ENCODE measurements around the gene SH3TC1.

Gene SH3TC1

DNA sequence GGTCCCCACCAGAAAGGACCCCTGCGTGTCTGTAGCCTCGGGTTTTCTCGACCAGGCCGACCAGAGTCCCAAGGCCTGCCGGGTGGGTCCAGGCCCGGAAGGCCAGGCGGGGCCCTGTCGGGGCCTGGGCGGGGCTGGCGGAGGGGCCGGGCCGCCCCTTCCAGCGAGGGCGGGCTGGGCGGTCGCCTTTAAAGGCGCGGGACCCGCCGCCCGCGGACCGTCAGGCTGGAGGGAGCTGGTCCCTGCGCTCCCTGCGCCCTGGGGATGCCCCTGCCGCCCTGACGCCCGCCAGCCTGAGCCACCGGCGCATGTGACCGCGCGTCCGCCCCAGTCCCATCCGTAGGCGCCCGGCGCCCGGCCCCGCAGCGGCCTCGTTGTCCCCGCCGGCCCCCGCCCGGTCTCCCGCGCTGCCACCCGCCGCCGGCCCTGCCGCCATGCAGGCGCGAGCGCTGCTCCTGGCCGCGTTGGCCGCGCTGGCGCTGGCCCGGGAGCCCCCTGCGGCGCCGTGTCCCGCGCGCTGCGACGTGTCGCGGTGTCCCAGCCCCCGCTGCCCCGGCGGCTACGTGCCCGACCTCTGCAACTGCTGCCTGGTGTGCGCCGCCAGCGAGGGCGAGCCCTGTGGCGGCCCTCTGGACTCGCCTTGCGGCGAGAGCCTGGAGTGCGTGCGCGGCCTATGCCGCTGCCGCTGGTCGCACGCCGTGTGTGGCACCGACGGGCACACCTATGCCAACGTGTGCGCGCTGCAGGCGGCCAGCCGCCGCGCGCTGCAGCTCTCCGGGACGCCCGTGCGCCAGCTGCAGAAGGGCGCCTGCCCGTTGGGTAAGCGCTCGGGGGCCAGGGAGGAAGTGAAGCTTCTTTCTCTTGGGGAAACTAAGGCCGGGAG, 70.7 kb downstream of the SH3TC1 start, which contains the start of gene HTRA3:
TSS of gene HTRA3 (plus strand) at position 220 of the 883 bp plus-strand sequence. CDS start at position 435, 215 bp downstream.
- Histone ChIP-seq H3K4me3 (peak within 1 kb of the TSS; percentile 40 to 47), H3K9me3 (no peaks in the 10 kb centered on the region), H3K36me3 (no peaks in the 10 kb centered on the region), H3K27me3 (peaks cover 0 to 54% of the 10 kb centered on the region in 2 donors), H3K4me1 (peaks cover 0 to 12% (median 3%) of the 10 kb centered on the region in 4 donors), H3K27ac (no peak within 1 kb of the TSS)
- TF ChIP-seq, protein P1, sequence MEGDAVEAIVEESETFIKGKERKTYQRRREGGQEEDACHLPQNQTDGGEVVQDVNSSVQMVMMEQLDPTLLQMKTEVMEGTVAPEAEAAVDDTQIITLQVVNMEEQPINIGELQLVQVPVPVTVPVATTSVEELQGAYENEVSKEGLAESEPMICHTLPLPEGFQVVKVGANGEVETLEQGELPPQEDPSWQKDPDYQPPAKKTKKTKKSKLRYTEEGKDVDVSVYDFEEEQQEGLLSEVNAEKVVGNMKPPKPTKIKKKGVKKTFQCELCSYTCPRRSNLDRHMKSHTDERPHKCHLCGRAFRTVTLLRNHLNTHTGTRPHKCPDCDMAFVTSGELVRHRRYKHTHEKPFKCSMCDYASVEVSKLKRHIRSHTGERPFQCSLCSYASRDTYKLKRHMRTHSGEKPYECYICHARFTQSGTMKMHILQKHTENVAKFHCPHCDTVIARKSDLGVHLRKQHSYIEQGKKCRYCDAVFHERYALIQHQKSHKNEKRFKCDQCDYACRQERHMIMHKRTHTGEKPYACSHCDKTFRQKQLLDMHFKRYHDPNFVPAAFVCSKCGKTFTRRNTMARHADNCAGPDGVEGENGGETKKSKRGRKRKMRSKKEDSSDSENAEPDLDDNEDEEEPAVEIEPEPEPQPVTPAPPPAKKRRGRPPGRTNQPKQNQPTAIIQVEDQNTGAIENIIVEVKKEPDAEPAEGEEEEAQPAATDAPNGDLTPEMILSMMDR (IDR thresholded peaks at IDR 0.05) = no peak
- DNase-seq = no peak
- intact Hi-C loops (cut with DNase I; ENCODE audit: low total_unique reads) = no loop called here

GRCh38 chr4:8270418-8270771, 71.3 kb downstream of the SH3TC1 start:
- DNase-seq = no peak
- H3K36me3 ChIP-seq = no peaks in the 10 kb centered on the region
- peaks cover 0 to 16% (median 7%) of the 10 kb centered on the region in 4 donors for H3K4me1 ChIP-seq
- no peaks in the 10 kb centered on the region for H3K9me3 ChIP-seq
- H3K27ac ChIP-seq = no peak overlapping the region
- peaks cover 0 to 54% of the 10 kb centered on the region in 2 donors for H3K27me3 ChIP-seq
- intact Hi-C loops (cut with DNase I; ENCODE audit: low total_unique reads) = no loop called here
- H3K4me3 ChIP-seq = peak overlapping the region; percentile 40 to 47
- TF ChIP-seq, protein P1 (IDR thresholded peaks at IDR 0.05) = no peak

GRCh38 chr4:8270912-8271815, 72.1 kb downstream of the SH3TC1 start:
- Histone ChIP-seq H3K36me3 (no peaks in the 10 kb centered on the region), H3K27me3 (peaks cover 0 to 54% of the 10 kb centered on the region in 2 donors), H3K27ac (no peak overlapping the region), H3K4me1 (peaks cover 0 to 20% (median 7%) of the 10 kb centered on the region in 4 donors), H3K4me3 (peak overlapping the region in 1 of 2 donors; percentile 40), H3K9me3 (no peaks in the 10 kb centered on the region)
- TF ChIP-seq, protein P1 (IDR thresholded peaks at IDR 0.05) = no peak
- intact Hi-C loops (cut with DNase I; ENCODE audit: low total_unique reads) = no loop called here
- DNase-seq = no peak

- no peaks in the 10 kb centered on the region for H3K9me3 ChIP-seq
- intact Hi-C loops (cut with DNase I; ENCODE audit: low total_unique reads) = no loop called here
- TF ChIP-seq, protein P1 (IDR thresholded peaks at IDR 0.05) = no peak
- H3K4me1 ChIP-seq = peaks cover 0 to 27% (median 7%) of the 10 kb centered on the region in 4 donors
- peaks cover 0 to 54% of the 10 kb centered on the region in 2 donors for H3K27me3 ChIP-seq
- no peak overlapping the region for H3K27ac ChIP-seq
- DNase-seq = no peak
- no peaks in the 10 kb centered on the region for H3K36me3 ChIP-seq
- H3K4me3 ChIP-seq = no peak overlapping the region
Observed at GRCh38 chr4:8271821-8272220, 72.7 kb downstream of the SH3TC1 start.

Measured in tibial artery (tissue), 4 donors.